Measurements from ENCODE around the gene SLC9A1. TPM values are rescaled to one million over a fixed set of nuclear protein-coding genes. Genes with fewer than 3 reads are reported as not detected.

SLC9A1 gene
- total and polyA plus RNA-seq, 2 of the 8 experiments (the other 6 are each of a cell fraction or from before 2014, with no cell fraction given) = 11.3 to 25.1 TPM

DNA sequence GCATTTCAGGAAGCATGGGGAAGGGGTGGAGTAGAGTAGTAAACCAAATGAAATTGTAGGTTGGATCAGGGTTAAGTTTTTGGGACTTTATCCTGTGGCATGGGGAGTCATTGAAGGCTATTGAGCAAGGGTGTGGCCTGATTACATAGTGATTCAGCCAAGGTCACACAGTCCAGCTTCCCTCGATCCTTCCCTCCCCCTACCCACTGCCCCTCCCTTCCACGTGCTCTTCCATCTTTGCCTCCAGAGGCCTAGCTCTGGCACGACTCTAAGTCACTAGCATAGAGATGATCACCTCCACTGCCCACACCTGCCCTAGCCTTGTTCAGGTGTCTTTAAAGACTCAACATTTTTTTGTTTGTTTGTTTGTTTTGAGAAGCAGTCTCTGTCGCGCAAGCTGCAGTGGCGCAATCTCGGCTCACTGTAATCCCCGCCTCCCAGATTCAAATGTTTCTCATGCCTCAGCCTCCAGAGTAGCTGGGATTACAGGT, 37.2 kb upstream of the SLC9A1 start:
- no peak for DNase-seq (ENCODE audit: low read depth in 1 of 2, low spot score in 2 of 2)
- Histone ChIP-seq H3K23me2 (ENCODE audit: low read depth, low read length) (no peaks in the 10 kb centered on the region), H3K4me1 (replicated peaks in 1 of 4; ENCODE audit: control insufficient read depth in 3 of 4, insufficient read depth in 4 of 4, low read length in 3 of 4) (no peaks in the 10 kb centered on the region), H3K56ac (replicated peaks; ENCODE audit: insufficient read length, low read depth, low read length) (no peak overlapping the region), H4K5ac (ENCODE audit: insufficient read length, low read depth, low read length) (no peak overlapping the region), H3K4me2 (ENCODE audit: insufficient read depth in 1 of 2, low read depth in 2 of 2, low read length in 2 of 2) (no peak overlapping the region), H4K8ac (ENCODE audit: extremely low read depth, insufficient read depth, low read length) (peak overlapping the region; percentile 25; the same call in 1 of the 2 replicates), H4K20me1 (replicated peaks in 1 of 2; ENCODE audit: control insufficient read depth in 1 of 2, insufficient read depth in 2 of 2, low read length in 2 of 2) (no peaks in the 10 kb centered on the region), H3K79me2 (ENCODE audit: control insufficient read depth in 1 of 2, insufficient read depth in 2 of 2, low read length in 2 of 2) (no peaks in the 10 kb centered on the region), H3K27me3 (replicated peaks in 1 of 4; ENCODE audit: control insufficient read depth in 3 of 4, extremely low read depth in 1 of 4, insufficient read depth in 3 of 4, low read length in 3 of 4) (no peaks in the 10 kb centered on the region), H3K9me3 (ENCODE audit: insufficient read depth in 2 of 2, low read depth in 1 of 2, low read length in 1 of 2) (no peaks in the 10 kb centered on the region), H3K14ac (ENCODE audit: insufficient read length) (no peak overlapping the region), H2BK120ac (replicated peaks; ENCODE audit: low read depth, low read length) (no peak overlapping the region), H2BK20ac (ENCODE audit: low read length) (no peak overlapping the region), H3K23ac (ENCODE audit: insufficient read length) (no peak overlapping the region), H2AK5ac (ENCODE audit: low read depth, low read length) (no peak overlapping the region), H3K27ac (ENCODE audit: low read depth, low read length) (no peak overlapping the region), H3K36me3 (ENCODE audit: control insufficient read depth in 2 of 4, insufficient read depth in 4 of 4, low read length in 3 of 4) (no peaks in the 10 kb centered on the region), H3K4me3 (ENCODE audit: extremely low read depth in 1 of 4, insufficient read depth in 2 of 4, low read depth in 3 of 4, low read length in 4 of 4) (no peak overlapping the region), H3K4ac (replicated peaks; ENCODE audit: insufficient read length, low read depth, low read length) (no peak overlapping the region), H3K9ac (replicated peaks in 1 of 4; ENCODE audit: extremely low read depth in 1 of 4, low read depth in 3 of 4, low read length in 3 of 4) (no peak overlapping the region), H3K79me1 (ENCODE audit: low read depth, low read length) (no peaks in the 10 kb centered on the region), H2BK15ac (ENCODE audit: low read length) (no peak overlapping the region), H2BK12ac (ENCODE audit: low read depth, low read length) (no peak overlapping the region), H4K91ac (replicated peaks; ENCODE audit: insufficient read length, low read length) (no peak overlapping the region), H2BK5ac (ENCODE audit: low read depth, low read length) (no peak overlapping the region), H2AFZ (ENCODE audit: low read length) (no peak overlapping the region), H3K18ac (ENCODE audit: extremely low read depth, low read length) (no peak overlapping the region)
- no peak for FAIRE-seq
- ChIA-PET CTCF (ENCODE audit: partially characterized antibody) (interaction anchor here (0.6 to 2.6 kb wide), 4 partner anchors 11 to 648 kb away, joined by 3 to 8 read pairs (median 4); no protein-coding TSS in a partner anchor), POLR2A (ENCODE audit: partially characterized antibody) (interaction anchor here (0.9 kb wide), 1 partner anchor 66 kb away, joined by 3 read pairs; no protein-coding TSS in a partner anchor)
- WGBS, 2 experiments (ENCODE audit: extremely low coverage in 1 of 2, insufficient coverage in 1 of 2, insufficient read length in 1 of 2, insufficient replicate concordance in 2 of 2, low coverage in 1 of 2, low lambda C conversion rate in 2 of 2, missing lambda C conversion rate in 1 of 2) = 86% methylated on average over 8 of the region's 8 CpGs; no CpG with 5 or more reads in 1 of the 2 experiments
- no peak for TF ChIP-seq SAP30 (IDR thresholded peaks at IDR 0.05; ENCODE audit: insufficient read depth, insufficient replicate concordance, low read length)
- TF ChIP-seq FOSL1 (IDR thresholded peaks at IDR 0.05; ENCODE audit: insufficient read depth, low read depth, low read length) = no peak
- no peak for TF ChIP-seq CBX8 (IDR thresholded peaks at IDR 0.05; ENCODE audit: borderline replicate concordance, low read depth, low read length)
- TF ChIP-seq BACH1 (IDR thresholded peaks at IDR 0.05; ENCODE audit: low read length) = no peak
- TF ChIP-seq SP2 (IDR thresholded peaks at IDR 0.05; ENCODE audit: low read length) = no peak
- TF ChIP-seq ASH2L (IDR thresholded peaks at IDR 0.05; ENCODE audit: low read length) = no peak
- TF ChIP-seq CREB1 (IDR thresholded peaks at IDR 0.05) = no peak
- no peak for TF ChIP-seq EP300 (IDR thresholded peaks at IDR 0.05; ENCODE audit: borderline replicate concordance in 1 of 2, low read depth in 2 of 2, low read length in 2 of 2)
- TF ChIP-seq CEBPB (IDR thresholded peaks at IDR 0.05; ENCODE audit: low read depth, low read length) = no peak
- TF ChIP-seq, protein P1, sequence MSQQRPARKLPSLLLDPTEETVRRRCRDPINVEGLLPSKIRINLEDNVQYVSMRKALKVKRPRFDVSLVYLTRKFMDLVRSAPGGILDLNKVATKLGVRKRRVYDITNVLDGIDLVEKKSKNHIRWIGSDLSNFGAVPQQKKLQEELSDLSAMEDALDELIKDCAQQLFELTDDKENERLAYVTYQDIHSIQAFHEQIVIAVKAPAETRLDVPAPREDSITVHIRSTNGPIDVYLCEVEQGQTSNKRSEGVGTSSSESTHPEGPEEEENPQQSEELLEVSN (IDR thresholded peaks at IDR 0.05) = no peak
- no peak for TF ChIP-seq CTCF (IDR thresholded peaks at IDR 0.05; ENCODE audit: control extremely low read depth in 1 of 3, insufficient read depth in 1 of 3, low read depth in 1 of 3, low read length in 3 of 3)

All from H1 (cell line).